B cell (primary cell): ENCODE results near the gene CAPN12. TPM values are rescaled to one million over a fixed set of nuclear protein-coding genes. Genes with fewer than 3 reads are reported as not detected.

Source experiments
- ATAC-seq: fragments of 200-7000 bp; cut with Tn5 transposase; one replicate; pipeline ENCODE4 v1.10.0; 2021; ENCODE audit warnings: low read depth, mild to moderate bottlenecking, moderate number of reproducible peaks, moderate library complexity
- CTCF ChIA-PET: fragments of 350-600 bp; sonication (Branson Sonifier 250); formaldehyde crosslinking; loops from one replicate; lab custom pipeline; 2021; ENCODE audit warnings: antibody characterized with exemption, inconsistent platforms; lab: Charles Lee
- POLR2A ChIA-PET: fragments of 350-600 bp; sonication (Branson Sonifier 250); formaldehyde crosslinking; loops from one replicate; lab custom pipeline; 2021; ENCODE audit warnings: antibody characterized with exemption; lab: Charles Lee
- DNase-seq: peaks from one replicate; pipeline ENCODE4 v3.0.0; 2013
- H2AFZ ChIP-seq: 2 replicates; pipeline ENCODE4 v1.6.1; 2012; ENCODE audit warnings: mild to moderate bottlenecking, low read depth, low read length; ENCODE audit not compliant: insufficient read depth, poor library complexity, severe bottlenecking
- H3K27ac ChIP-seq, 2 donors: 1 replicate in 1 of 2; 2 replicates in 1 of 2; pipeline ENCODE4 v1.5.1; 2012 to 2013; ENCODE audit warnings: low read length in 2 of 2, mild to moderate bottlenecking in 2 of 2, moderate library complexity in 1 of 2
- H3K27me3 ChIP-seq, 4 experiments: fragments of 200-600 bp in 1 of 4; sonication (generic) in 1 of 4; replicated peaks in 1 of 4; 1 replicate in 2 of 4; 2 replicates in 2 of 4; pipeline versions ENCODE4 v1.6.1 to v1.7.0; 2013 to 2016; ENCODE audit warnings: low read length in 3 of 4, mild to moderate bottlenecking in 2 of 4, mixed read lengths in 1 of 4, moderate library complexity in 1 of 4; ENCODE audit not compliant: insufficient read depth in 4 of 4, control insufficient read depth in 3 of 4; ENCODE audit errors: control extremely low read depth in 1 of 4
- H3K36me3 ChIP-seq, 2 experiments: replicated peaks in 1 of 2; 1 replicate in 1 of 2; 2 replicates in 1 of 2; pipeline versions ENCODE4 v1.6.1 to v1.7.1; 2013; ENCODE audit warnings: low read length in 1 of 2; ENCODE audit not compliant: insufficient read depth in 2 of 2, control insufficient read depth in 1 of 2; ENCODE audit errors: control extremely low read depth in 1 of 2, extremely low read depth in 1 of 2
- H3K4me1 ChIP-seq, 2 donors: fragments of 200-600 bp in 1 of 2; sonication (generic) in 1 of 2; 1 replicate in 1 of 2; 2 replicates in 1 of 2; pipeline versions ENCODE4 v1.5.1 to v1.6.1; 2013 to 2017; ENCODE audit warnings: low read length in 2 of 2; ENCODE audit not compliant: control insufficient read depth in 2 of 2, insufficient read depth in 2 of 2
- H3K4me2 ChIP-seq: replicated peaks from 2 replicates; pipeline ENCODE3; 2012; ENCODE audit warnings: mild to moderate bottlenecking, low read depth, low read length; ENCODE audit not compliant: poor library complexity, severe bottlenecking
- H3K4me3 ChIP-seq, 5 experiments: fragments of 200-600 bp in 1 of 5; sonication (generic) in 1 of 5; 1 replicate in 3 of 5; 2 replicates in 2 of 5; pipeline versions ENCODE4 v1.5.1 to v1.7.0; 2011 to 2016; ENCODE audit warnings: low read length in 4 of 5, mild to moderate bottlenecking in 4 of 5, low read depth in 2 of 5, control low read depth in 1 of 5, moderate library complexity in 1 of 5; ENCODE audit not compliant: insufficient read depth in 1 of 5; ENCODE audit errors: control extremely low read depth in 1 of 5, extremely low read depth in 1 of 5
- H3K79me2 ChIP-seq: fragments of 200-600 bp; sonication (generic); one replicate; pipeline ENCODE4 v1.6.0; 2016; ENCODE audit warnings: low read length; ENCODE audit not compliant: control insufficient read depth, insufficient read depth
- H3K9ac ChIP-seq: fragments of 200-600 bp; sonication (generic); 2 replicates; pipeline ENCODE4 v1.6.1; 2017; ENCODE audit warnings: mild to moderate bottlenecking, low read length, moderate library complexity
- H3K9me3 ChIP-seq, 3 donors: one replicate each; pipeline versions ENCODE4 v1.6.1 to v1.7.1; 2013; ENCODE audit warnings: low read length in 2 of 3; ENCODE audit not compliant: control insufficient read depth in 2 of 3, insufficient read depth in 1 of 3; ENCODE audit errors: control extremely low read depth in 1 of 3
- H4K20me1 ChIP-seq: 2 replicates; pipeline ENCODE4 v1.6.0; 2012; ENCODE audit warnings: mild to moderate bottlenecking, low read length; ENCODE audit not compliant: insufficient read depth, control insufficient read depth, poor library complexity, severe bottlenecking
- H3K27ac Mint-ChIP-seq: one replicate; pipeline ENCODE4 v1.8.0; 2021; ENCODE audit warnings: mixed read lengths
- H3K27me3 Mint-ChIP-seq: one replicate; pipeline ENCODE4 v1.8.0; 2021; ENCODE audit warnings: mixed read lengths
- H3K4me1 Mint-ChIP-seq: one replicate; pipeline ENCODE4 v1.8.0; 2021; ENCODE audit warnings: mixed read lengths
- H3K4me3 Mint-ChIP-seq: one replicate; pipeline ENCODE4 v1.8.0; 2021; ENCODE audit warnings: mixed read lengths
- H3K9me3 Mint-ChIP-seq: one replicate; pipeline ENCODE4 v1.8.0; 2022; ENCODE audit warnings: mixed read lengths; ENCODE audit not compliant: insufficient read depth
- CTCF ChIP-seq: fragments of 200-600 bp; IDR thresholded peaks from one replicate; pipeline ENCODE4 v1.8.0; 2022; ENCODE audit warnings: antibody characterized with exemption, mild to moderate bottlenecking
- EZH2 ChIP-seq: IDR thresholded peaks from 2 replicates; pipeline ENCODE4 v1.6.1; 2012; ENCODE audit warnings: borderline replicate concordance, low read depth, mild to moderate bottlenecking, moderate library complexity, low read length; ENCODE audit not compliant: insufficient read depth, poor library complexity, severe bottlenecking
- WGBS: methylation state at CpG from one replicate; pipeline ENCODE4 v1.1.5; 2013; ENCODE audit warnings: missing lambda C conversion rate; ENCODE audit not compliant: insufficient coverage; 5-methylcytosine and 5-hydroxymethylcytosine counted together
- intact Hi-C: fragments of 100-400 bp; cut with micrococcal nuclease; formaldehyde crosslinking; loops from one replicate; pipeline ENCODE4 v1.10.0; 2022
- polyA plus RNA-seq: library from polyadenylated mRNA; depleted of rRNA; stranded (reverse); fragments of >200 nt; gene quantifications from 2 replicates; pipeline ENCODE4 v1.2.3, GENCODE V29; 2012
- total RNA-seq, 2 donors: library from RNA; stranded (reverse); fragments of 120-200 nt in 1 of 2; gene quantifications; 1 replicate in 1 of 2; 2 replicates in 1 of 2; pipeline versions ENCODE4 v1.2.3 to v1.2.4, GENCODE V29; 2013 to 2022

CAPN12 gene
- total and polyA plus RNA-seq, 2 donors (not counting 1 experiment from before 2014, with no cell fraction given): 28.6 to 104 TPM

GRCh38 chr19:38781058-38781457 lies 36.8 kb upstream of the CAPN12 start:
- H4K20me1 ChIP-seq: no peaks in the 10 kb centered on the region
- H3K27ac Mint-ChIP-seq: no peak overlapping the region
- no peaks in the 10 kb centered on the region for H3K4me1 ChIP-seq
- no peaks in the 10 kb centered on the region for H3K9me3 Mint-ChIP-seq
- POLR2A ChIA-PET: no interaction called here
- H3K9ac ChIP-seq: no peak overlapping the region
- no peaks in the 10 kb centered on the region for H3K27me3 ChIP-seq
- H3K9me3 ChIP-seq: no peaks in the 10 kb centered on the region
- no peaks in the 10 kb centered on the region for H3K36me3 ChIP-seq
- no peak overlapping the region for H2AFZ ChIP-seq
- H3K79me2 ChIP-seq: no peaks in the 10 kb centered on the region
- no peak overlapping the region for H3K27ac ChIP-seq
- H3K4me3 Mint-ChIP-seq: no peak overlapping the region
- no peak overlapping the region for H3K4me3 ChIP-seq
- 77% methylated on average over 4 of the region's 7 CpGs for WGBS
- intact Hi-C loops: no loop called here
- DNase-seq (no peak), ATAC-seq (no peak)
- H3K4me2 ChIP-seq: no peak overlapping the region
- TF ChIP-seq CTCF (no peak), EZH2 (no peak)
- H3K27me3 Mint-ChIP-seq: peaks cover 9% of the 10 kb centered on the region
- CTCF ChIA-PET: interaction anchor here (0.9 kb wide), 1 partner anchor 125 kb away, joined by 4 read pairs; no protein-coding TSS in a partner anchor
- H3K4me1 Mint-ChIP-seq: no peaks in the 10 kb centered on the region

GRCh38 chr19:38780443-38780842 lies 36.2 kb upstream of the CAPN12 start:
- POLR2A ChIA-PET: no interaction called here

More at GRCh38 chr19:38780443-38780842, 36.2 kb upstream of the CAPN12 start:
- no peak overlapping the region for H2AFZ ChIP-seq
- H3K27ac ChIP-seq: no peak overlapping the region
- Mint-ChIP-seq H3K4me3 (no peak overlapping the region), H3K27me3 (peaks cover 9% of the 10 kb centered on the region), H3K9me3 (no peaks in the 10 kb centered on the region), H3K27ac (no peak overlapping the region), H3K4me1 (no peaks in the 10 kb centered on the region)
- H3K4me2 ChIP-seq: no peak overlapping the region
- 84% methylated on average over 5 of the region's 7 CpGs for WGBS
- TF ChIP-seq EZH2 (no peak), CTCF (no peak)
- H3K4me1 ChIP-seq: no peaks in the 10 kb centered on the region
- H3K9me3 ChIP-seq: no peaks in the 10 kb centered on the region
- no peak overlapping the region for H3K4me3 ChIP-seq
- CTCF ChIA-PET: interaction anchor here (0.9 kb wide), 1 partner anchor 125 kb away, joined by 4 read pairs; no protein-coding TSS in a partner anchor
- H3K27me3 ChIP-seq: no peaks in the 10 kb centered on the region
- H3K36me3 ChIP-seq: no peaks in the 10 kb centered on the region
- ATAC-seq (no peak), DNase-seq (no peak)
- H3K9ac ChIP-seq: no peak overlapping the region
- no peaks in the 10 kb centered on the region for H3K79me2 ChIP-seq
- no peaks in the 10 kb centered on the region for H4K20me1 ChIP-seq
- intact Hi-C loops: no loop called here
